ENCODE data around the gene KLF16.

GRCh38 chr19:1845125-1845515 lies 18.3 kb downstream of the KLF16 start:
- TF ChIP-seq CTCF (IDR thresholded peaks at IDR 0.05; ENCODE audit: low read length) (no peak), EZH2 (IDR thresholded peaks at IDR 0.05; ENCODE audit: borderline replicate concordance, low read length) (no peak)

All from OCI-LY1 (cell line).